Activated naive CD4-positive, alpha-beta T cell treated with anti-CD3 and anti-CD28 coated beads, Interleukin-2, amount 50 U/mL, for 72 hours (primary cell): ENCODE results near the gene RAB35. TPM values are rescaled to one million over a fixed set of nuclear protein-coding genes. Genes with fewer than 3 reads are reported as not detected.
"Not testable (repeated sequence)": the region's sequence is repeated elsewhere in the genome, so short reads cannot be mapped to it uniquely, and the experiment has no call there.

Source experiments
- ATAC-seq, 2 donors: fragments of 150-1000 bp; cut with Tn5 transposase; 2 replicates each; pipeline ENCODE4 v1.10.0; 2021; ENCODE audit warnings: mild to moderate bottlenecking in 2 of 2, moderate library complexity in 2 of 2
- DNase-seq, 2 donors: peaks; one replicate each; pipeline ENCODE4 v3.0.0; 2021 to 2022; ENCODE audit warnings: low spot score in 2 of 2
- H3K27ac Mint-ChIP-seq, 2 donors: one replicate each; pipeline ENCODE4 v1.8.0; 2022; ENCODE audit warnings: mild to moderate bottlenecking in 2 of 2, mixed read lengths in 2 of 2
- H3K36me3 Mint-ChIP-seq, 2 donors: one replicate each; pipeline ENCODE4 v1.8.0; 2022; ENCODE audit warnings: mixed read lengths in 2 of 2
- H3K9me3 Mint-ChIP-seq, 2 donors: one replicate each; pipeline ENCODE4 v1.8.0; 2022; ENCODE audit warnings: mixed read lengths in 2 of 2
- total RNA-seq, 2 donors: library from RNA; stranded (reverse); gene quantifications; one replicate each; pipeline ENCODE4 v1.2.3, GENCODE V29; 2022

RAB35 gene
- total RNA-seq, 2 donors from 2014 or later = 38.7 to 59.6 TPM

DNA sequence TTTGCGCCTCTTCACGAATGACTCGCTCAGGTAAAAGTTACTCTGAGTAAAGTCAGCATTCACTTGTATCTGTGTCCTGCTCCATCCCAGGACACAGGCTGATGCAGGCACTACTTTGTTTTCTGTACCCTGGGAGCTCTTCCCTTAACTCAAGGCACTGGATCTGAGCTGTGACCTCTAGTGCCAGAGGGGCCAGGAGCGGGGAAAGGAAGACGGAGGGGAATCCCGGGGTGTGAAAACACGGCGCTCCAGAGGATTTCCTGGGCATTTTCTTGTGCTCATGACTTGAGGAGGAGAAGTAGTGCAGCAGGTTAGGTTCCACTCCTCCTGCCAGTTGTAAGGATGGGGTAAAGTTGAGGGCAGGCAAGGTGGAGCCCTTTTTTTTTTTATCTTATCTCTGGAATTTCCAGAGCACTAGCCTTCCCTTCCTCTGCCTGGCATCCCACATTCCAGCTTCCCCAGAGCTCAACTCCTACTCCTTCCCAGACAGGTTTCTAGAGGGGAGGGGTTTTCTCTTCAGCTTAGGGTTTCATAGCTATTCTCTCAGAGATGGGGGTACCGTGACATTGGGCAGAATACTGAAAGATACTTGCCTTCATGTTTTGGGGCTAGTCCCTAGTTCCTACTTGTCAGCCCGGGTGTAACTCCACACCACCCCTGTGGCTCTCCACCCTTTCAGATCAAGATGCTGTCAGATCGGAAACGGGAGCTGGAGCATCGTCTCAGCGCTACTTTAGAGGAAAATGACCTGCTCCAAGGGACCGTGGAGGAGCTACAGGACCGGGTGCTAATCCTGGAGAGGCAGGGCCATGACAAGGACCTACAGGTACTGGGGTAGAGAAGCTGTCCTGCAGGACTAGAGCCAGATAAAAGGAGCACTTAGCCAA lies 52.3 kb downstream of the RAB35 start:
- Mint-ChIP-seq H3K36me3 (peaks cover 13 to 36% of the 10 kb centered on the region in 2 donors), H3K27ac (peak overlapping the region; percentile 58 to 87)

GRCh38 chr12:120062976-120063579 lies 53.5 kb downstream of the RAB35 start:
- Mint-ChIP-seq H3K9me3 (no peaks in the 10 kb centered on the region), H3K36me3 (peaks cover 13 to 35% of the 10 kb centered on the region in 2 donors)

More for the DNA sequence above, 52.3 kb downstream of the RAB35 start:
- H3K9me3 Mint-ChIP-seq = no peaks in the 10 kb centered on the region
- no peak for ATAC-seq
- DNase-seq = no peak

DNA sequence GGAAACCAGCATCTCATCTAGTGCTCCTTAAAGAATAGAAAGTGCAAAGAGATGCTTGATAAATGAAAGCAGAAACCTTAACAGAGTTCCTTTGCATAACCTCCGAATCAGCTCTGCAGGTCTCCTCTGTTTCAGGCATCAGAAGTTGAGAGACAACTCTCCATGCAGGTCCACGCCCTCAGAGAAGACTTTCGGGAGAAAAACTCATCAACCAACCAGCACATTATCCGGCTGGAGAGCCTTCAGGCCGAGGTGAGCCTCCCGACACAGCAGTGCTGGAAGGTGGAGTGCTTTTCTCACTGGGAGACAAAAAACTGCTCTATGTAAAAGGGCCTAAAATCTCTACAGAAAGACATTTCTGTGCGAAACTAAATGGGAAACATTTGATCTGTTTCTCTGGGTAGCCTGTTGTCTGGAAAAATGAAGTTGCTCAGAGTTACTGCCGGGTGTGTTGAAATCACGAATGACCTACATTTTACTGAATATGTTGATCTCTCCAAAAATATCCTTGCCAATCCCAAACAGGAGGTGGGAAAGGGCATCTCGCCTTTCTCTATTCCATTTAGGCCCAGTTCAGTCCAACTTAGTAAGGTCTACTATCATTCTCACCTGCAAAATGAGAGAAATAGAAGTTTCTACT lies 54.9 kb downstream of the RAB35 start:
- no peaks in the 10 kb centered on the region for H3K9me3 Mint-ChIP-seq
- H3K36me3 Mint-ChIP-seq = peaks cover 13 to 28% of the 10 kb centered on the region in 2 donors
- ATAC-seq (no peak), DNase-seq (no peak)
- peak overlapping the region; percentile 19 to 45 for H3K27ac Mint-ChIP-seq

More at GRCh38 chr12:120062976-120063579, 53.5 kb downstream of the RAB35 start:
- ATAC-seq (no peak), DNase-seq (no peak)
- H3K27ac Mint-ChIP-seq = peak overlapping the region in 1 of 2 donors; percentile 19

- ATAC-seq = no peak
- H3K27ac Mint-ChIP-seq = no peak overlapping the region
- no peak for DNase-seq
- H3K36me3 Mint-ChIP-seq = peaks cover 13 to 24% of the 10 kb centered on the region in 2 donors
- no peaks in the 10 kb centered on the region for H3K9me3 Mint-ChIP-seq
Observed at GRCh38 chr12:120060717-120061116, 55.8 kb downstream of the RAB35 start.

- ATAC-seq = peak in 1 of 2 donors; percentile 22
- Mint-ChIP-seq H3K27ac (peak overlapping the region in 1 of 2 donors; percentile 59), H3K9me3 (no peaks in the 10 kb centered on the region), H3K36me3 (peaks cover 11 to 18% of the 10 kb centered on the region in 2 donors)
- DNase-seq = no peak
Observed at GRCh38 chr12:120060196-120060595, 56.4 kb downstream of the RAB35 start.

DNA sequence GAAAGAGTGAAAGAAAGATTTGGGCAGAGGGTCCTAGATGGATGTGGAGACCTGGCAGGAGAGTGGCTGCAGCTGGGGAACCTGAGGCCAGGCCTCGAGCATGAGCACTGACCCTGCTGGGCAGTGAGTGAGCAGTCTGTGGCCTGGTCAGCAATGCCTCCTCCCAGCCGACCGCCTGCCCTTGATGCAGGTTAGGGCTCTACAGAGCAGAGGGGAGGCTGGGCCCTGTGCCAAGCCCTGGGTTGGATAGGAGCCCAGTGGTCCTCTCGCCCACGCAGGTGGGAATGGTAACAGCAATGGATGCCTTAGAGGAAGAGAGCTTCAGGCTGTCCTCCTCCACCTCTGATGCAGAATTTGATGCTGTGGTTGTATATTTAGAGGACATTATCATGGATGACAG lies 59.8 kb downstream of the RAB35 start:
- no peak for DNase-seq
- ATAC-seq = no peak
- H3K36me3 Mint-ChIP-seq = peaks cover 15 to 17% of the 10 kb centered on the region in 2 donors
- peaks cover 0 to 4% of the 10 kb centered on the region in 2 donors for H3K9me3 Mint-ChIP-seq
- peak overlapping the region in 1 of 2 donors; percentile 85 for H3K27ac Mint-ChIP-seq

- ATAC-seq (no peak), DNase-seq (no peak)
- Mint-ChIP-seq H3K36me3 (peaks cover 11 to 21% of the 10 kb centered on the region in 2 donors), H3K27ac (peak overlapping the region in 1 of 2 donors; percentile 55), H3K9me3 (peaks cover 0 to 4% of the 10 kb centered on the region in 2 donors)
Observed at GRCh38 chr12:120055231-120056000, 61.1 kb downstream of the RAB35 start.

DNA sequence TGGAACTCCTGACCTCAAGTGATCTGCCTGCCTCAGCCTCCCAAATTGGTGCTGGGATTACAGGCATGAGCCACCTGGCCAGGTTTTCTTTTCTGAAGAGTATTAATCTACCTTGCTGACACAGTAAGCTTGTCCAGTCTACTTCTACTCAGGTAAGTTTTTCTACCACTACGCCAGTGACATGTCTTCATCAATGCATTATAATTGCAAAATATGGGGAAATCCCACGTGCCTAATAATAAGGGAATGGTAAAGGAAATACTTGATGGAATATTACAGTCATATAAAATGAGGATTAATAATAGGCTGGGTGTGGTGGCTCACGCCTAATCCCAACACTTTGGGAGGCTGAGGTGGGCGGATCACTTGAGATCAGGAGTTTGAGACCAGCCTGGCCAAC lies 62.3 kb downstream of the RAB35 start:
- no peak for ATAC-seq
- H3K36me3 Mint-ChIP-seq = peaks cover 11 to 27% of the 10 kb centered on the region in 2 donors

DNA sequence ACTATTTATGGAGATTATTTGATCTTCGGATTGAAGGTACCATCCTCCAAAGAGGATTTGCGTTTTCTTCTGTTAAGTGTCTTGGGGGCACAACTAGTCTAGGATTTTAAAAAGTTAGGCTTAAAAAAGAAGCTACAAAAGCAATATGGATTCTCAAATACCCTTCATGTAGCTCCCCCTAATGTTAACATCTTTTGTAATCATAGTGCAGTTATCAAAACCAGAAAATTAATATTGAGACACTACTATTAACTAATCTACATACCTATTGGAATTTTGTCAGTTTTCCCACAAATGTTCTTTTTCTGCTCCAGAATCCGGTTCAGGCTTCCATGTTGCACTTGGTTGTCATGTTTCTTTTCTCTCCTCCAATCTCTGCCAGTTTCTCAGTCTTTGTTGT lies 65.0 kb downstream of the RAB35 start:
- Mint-ChIP-seq H3K36me3 (peaks cover 11 to 27% of the 10 kb centered on the region in 2 donors), H3K9me3 (peaks cover 0 to 4% of the 10 kb centered on the region in 2 donors), H3K27ac (no peak overlapping the region)
- no peak for DNase-seq
- ATAC-seq = no peak

More for the DNA sequence above, 62.3 kb downstream of the RAB35 start:
- peaks cover 0 to 4% of the 10 kb centered on the region in 2 donors for H3K9me3 Mint-ChIP-seq
- DNase-seq = no peak
- H3K27ac Mint-ChIP-seq = no peak overlapping the region

DNA sequence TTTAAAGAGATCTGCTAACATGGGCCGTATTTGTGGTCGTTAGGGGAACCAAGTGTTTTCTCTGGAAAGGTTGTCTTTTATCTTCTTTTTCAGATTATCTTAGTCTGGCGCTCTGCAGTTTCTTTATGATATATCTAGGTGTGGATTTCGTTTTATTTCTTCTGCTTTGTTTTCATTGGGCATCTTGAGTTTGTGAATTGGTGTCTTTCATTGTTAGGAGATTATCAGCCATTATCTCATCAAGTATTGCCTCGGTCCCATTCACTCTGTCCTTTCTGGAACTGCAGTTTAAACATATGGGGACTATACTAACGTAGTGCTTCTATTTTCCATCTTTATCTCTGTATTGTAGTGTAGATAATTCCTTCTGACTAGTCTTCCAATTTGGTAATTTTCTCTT lies 67.1 kb downstream of the RAB35 start:
- DNase-seq (no peak), ATAC-seq (no peak)
- H3K9me3 Mint-ChIP-seq = peaks cover 0 to 4% of the 10 kb centered on the region in 2 donors
- H3K27ac Mint-ChIP-seq = peak overlapping the region in 1 of 2 donors; percentile 32
- H3K36me3 Mint-ChIP-seq = peaks cover 11 to 32% of the 10 kb centered on the region in 2 donors

DNA sequence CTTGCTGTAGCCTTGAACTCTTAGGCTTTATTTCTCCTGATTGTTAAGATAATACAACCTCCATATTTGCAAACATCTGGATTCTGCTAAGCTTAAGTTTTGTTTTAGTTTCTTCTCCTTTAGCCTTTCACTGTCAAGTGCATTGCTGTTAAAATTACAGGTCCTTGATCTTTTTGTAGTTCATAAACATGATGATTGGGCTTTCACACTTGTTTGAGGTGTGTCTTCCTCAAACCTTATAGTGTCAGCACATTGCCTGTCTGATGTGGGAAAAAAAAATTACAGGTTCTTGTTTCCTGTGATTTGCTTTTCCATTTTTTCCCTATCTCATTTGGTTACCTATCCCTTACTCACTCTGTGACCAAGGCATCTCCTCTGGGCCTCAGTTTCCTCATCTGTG lies 68.3 kb downstream of the RAB35 start:
- ATAC-seq (no peak), DNase-seq (no peak)
- peaks cover 7 to 36% of the 10 kb centered on the region in 2 donors for H3K36me3 Mint-ChIP-seq
- peak overlapping the region in 1 of 2 donors; percentile 83 for H3K27ac Mint-ChIP-seq
- H3K9me3 Mint-ChIP-seq = peaks cover 0 to 4% of the 10 kb centered on the region in 2 donors

DNA sequence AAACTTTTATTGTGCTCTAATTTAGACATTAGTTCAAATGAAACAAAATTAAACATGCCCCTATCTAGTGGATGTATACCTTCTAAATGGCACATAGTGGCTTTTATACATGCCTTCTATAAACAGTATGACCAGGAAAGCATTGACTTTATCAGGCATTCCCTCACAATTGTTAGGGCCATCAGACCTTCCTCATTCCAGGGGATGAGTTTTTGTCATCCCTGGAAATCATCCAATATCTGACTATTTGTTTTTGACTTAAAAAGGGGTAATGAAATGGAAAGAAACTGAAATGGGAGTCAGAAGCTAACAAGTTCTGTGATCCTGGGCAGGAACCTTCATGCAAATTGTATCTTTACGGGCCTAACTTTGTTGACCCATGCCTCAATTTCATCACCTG lies 69.5 kb downstream of the RAB35 start:
- peaks cover 0 to 1% of the 10 kb centered on the region in 2 donors for H3K9me3 Mint-ChIP-seq
- H3K27ac Mint-ChIP-seq = peak overlapping the region in 1 of 2 donors; percentile 18
- no peak for DNase-seq
- no peak for ATAC-seq
- H3K36me3 Mint-ChIP-seq = peaks cover 7 to 33% of the 10 kb centered on the region in 2 donors

DNA sequence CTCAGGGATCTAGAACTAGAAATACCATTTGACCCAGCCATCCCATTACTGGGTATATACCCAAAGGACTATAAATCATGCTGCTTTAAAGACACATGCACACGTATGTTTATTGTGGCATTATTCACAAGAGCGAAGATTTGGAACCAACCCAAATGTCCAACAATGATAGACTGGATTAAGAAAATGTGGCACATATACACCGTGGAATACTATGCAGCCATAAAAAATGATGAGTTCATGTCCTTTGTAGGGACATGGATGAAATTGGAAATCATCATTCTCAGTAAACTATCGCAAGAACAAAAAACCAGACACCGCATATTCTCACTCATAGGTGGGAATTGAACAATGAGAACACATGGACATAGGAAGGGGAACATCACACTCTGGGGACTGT lies 71.2 kb downstream of the RAB35 start:
- not testable (repeated sequence) for ATAC-seq, DNase-seq, H3K27ac Mint-ChIP-seq, H3K9me3 Mint-ChIP-seq
- peaks cover 14 to 33% of the 10 kb centered on the region in 2 donors for H3K36me3 Mint-ChIP-seq
